Measurements from ENCODE around the gene NKD2.

GRCh38 chr5:1018596-1018995 is 10.0 kb downstream of the NKD2 start:
- TF ChIP-seq CTCF (IDR thresholded peaks at IDR 0.05) (no peak), E2F4 (CRISPR knock-in tag; IDR thresholded peaks at IDR 0.05; ENCODE audit: borderline replicate concordance, low read depth) (no peak), NR2C2 (CRISPR knock-in tag; IDR thresholded peaks at IDR 0.05) (no peak), ESRRA (CRISPR knock-in tag; IDR thresholded peaks at IDR 0.05; ENCODE audit: borderline replicate concordance) (no peak)

Measured in WTC11 (cell line).